GM19099 (cell line): ENCODE measurements around the gene INMT.

Experiments used
- POLR2A ChIP-seq: IDR thresholded peaks from 3 replicates; pipeline ENCODE4 v1.6.1; 2011; ENCODE audit warnings: low read depth; ENCODE audit not compliant: insufficient read length; ENCODE audit errors: extremely low read depth

The INMT gene

DNA sequence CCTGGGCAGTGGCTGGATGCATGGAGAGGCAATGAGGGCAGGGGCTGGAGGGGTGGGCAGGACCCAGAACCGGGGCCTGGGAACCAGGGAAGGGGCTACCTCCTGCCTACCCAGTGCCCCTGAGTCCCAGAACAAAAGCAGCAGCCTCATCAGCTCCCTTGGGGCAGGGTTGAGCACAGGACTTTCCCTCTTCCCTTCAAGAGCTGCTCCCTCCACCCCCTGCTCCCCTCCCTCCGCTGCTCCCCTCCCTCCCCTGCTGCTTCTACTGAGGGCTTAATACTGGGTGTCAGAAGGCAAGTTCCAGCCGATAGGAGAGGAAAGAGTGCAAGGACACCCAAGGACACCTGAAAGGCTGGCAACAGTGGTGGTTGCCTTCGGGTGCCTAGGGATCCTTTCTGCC, 28.2 kb upstream of the INMT start:
- no peak for TF ChIP-seq POLR2A

- TF ChIP-seq POLR2A: no peak
Measured at GRCh38 chr7:30726296-30727006, 25.5 kb upstream of the INMT start.

- no peak for TF ChIP-seq POLR2A
Measured at GRCh38 chr7:30727061-30727945, 24.6 kb upstream of the INMT start.

DNA sequence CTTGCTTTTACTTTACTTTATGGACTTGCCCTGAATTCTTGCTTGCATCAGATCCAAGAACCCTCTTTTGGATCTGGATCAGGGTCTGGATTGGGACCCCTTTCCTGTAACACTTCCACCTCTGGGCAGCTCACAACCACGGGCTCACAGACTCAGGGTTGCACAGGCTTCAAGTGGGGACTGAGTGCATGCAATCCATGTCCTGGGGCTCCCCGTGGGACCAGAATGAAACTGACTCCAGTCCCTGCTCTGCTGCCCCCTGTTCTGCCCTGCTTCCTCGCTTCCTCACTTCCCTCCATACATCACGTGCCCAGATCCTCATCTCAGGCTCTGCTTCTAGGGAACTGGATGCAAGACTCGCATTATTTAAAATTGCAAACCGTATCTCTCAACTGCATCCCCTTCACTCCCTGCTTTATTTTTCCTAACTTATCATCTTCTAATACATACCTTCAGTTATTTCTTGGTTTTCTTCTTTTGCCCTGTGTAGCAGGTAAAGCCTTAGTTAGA, 23.3 kb upstream of the INMT start:
- no peak for TF ChIP-seq POLR2A

- TF ChIP-seq POLR2A: no peak
Measured at GRCh38 chr7:30729642-30730041, 22.3 kb upstream of the INMT start.

GRCh38 chr7:30730097-30730496, 21.8 kb upstream of the INMT start:
- TF ChIP-seq POLR2A: no peak

DNA sequence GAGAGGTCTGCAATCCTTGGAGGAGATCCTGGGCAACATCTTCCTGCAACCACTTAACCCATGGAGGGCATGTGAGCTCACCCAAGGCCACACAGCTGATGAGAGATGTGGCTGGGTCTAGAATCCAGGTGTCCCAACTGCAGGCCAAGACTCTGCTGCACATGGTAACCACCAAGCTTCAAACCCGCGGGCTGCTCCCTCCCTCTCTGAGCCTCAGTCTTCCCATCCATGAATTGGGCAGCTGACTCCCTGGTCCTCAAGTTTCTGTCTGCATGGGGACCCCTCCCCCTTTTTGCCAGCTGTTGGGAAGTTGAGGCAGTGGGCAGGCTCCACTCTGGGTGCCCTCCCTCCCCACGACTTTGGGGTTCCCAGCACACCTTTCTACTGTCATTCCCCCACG, 20.9 kb upstream of the INMT start:
- TF ChIP-seq POLR2A: no peak

DNA sequence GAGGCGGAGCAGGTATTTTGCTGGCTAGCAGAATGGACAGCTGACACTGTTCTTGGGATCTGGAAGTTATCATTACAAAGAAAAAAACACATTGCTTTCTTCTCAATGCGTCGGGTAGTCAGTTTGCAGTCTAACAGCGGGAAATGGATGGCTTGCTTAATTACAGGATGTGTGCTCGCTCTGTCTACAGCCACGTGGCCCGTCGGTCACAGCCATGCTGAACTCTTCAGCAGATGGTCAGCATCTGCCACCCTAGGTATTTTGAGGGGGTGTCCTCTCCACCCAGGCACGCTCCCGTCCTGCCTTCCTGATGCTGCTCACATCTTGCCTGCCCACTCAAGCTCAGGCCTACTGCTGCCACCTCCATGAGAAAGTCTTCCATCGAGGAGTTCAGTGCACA, 20.4 kb upstream of the INMT start:
- TF ChIP-seq POLR2A: no peak

DNA sequence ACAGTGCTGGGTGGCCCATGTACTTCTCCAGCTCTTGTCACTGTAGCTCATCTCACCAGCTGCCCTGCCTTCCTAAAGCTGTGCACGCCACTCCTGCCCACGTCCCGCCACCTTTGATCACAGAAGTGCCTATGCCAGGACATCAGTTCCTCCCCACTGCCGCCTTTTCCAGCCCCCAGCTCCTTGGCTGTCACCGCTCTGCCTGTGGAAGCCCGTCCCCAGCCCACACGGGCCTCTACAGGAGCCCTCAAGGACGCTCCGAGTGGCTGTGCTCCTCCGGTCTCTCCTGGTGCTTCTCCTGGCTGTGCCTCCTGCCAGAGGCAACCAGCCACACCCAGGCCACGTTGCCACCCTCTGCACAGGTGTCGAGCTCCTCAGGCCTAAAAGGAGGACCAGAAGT, 19.3 kb upstream of the INMT start:
- no peak for TF ChIP-seq POLR2A

DNA sequence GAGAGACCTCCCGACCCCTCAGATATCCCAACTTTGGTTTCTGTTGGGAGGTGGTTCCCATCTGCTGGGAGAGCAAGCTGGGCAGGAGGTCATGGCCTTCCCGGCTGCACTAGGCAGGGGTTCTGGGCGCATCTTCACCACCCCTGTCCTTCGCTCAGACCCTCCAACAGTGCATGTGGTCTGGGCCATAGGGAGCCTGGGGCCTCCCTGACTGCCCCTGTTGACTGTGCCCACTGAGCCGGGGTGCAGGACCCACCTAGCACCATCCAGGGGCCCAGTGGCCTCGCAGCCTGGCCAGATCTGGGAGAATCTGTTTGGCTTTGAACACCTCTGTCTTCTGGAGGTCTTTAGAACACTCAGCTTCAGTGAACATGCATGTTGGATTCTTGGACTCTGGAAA, 18.7 kb upstream of the INMT start:
- no peak for TF ChIP-seq POLR2A

DNA sequence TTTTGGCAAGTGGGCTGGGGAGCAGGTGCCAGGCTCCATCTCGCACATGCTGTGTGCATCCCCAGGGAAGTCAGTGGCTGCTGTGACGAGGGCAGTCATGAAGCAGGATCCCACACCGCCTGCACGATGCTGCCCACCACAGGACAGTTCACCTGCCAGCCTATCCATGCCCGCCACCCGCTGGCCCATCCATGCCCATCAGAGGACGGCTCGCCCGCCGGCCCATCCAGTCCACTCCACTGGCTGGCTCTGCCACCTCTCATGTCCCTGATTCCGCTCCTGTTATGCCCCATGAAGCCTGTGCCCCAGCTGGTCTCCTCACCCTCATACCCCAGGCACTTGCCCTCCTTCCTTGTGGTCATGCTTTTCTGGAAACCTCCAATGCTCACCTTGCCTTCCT, 18.2 kb upstream of the INMT start:
- TF ChIP-seq POLR2A: no peak

DNA sequence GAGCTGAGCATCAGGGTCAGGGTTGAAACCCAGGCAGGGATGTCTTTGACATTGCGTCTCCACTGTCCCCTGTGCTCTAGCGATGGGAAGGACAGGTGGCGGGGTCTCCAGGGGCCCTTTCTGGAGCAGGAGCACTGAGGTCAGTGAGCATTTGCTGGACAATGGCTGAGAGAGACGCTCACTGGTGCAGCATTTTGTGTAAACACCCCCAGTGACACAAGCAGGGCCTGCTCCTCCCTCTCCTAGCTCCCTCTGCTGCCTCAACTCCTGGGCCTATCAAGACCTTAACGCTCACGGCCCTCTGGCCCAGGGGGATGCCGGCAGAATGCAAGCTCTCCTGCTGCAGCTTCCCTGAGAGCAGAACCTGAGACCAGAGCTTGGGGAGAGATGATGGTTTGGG, 17.4 kb upstream of the INMT start:
- TF ChIP-seq POLR2A: no peak

- TF ChIP-seq POLR2A: no peak
Measured at GRCh38 chr7:30735631-30736030, 16.3 kb upstream of the INMT start.

GRCh38 chr7:30736291-30736690, 15.6 kb upstream of the INMT start:
- TF ChIP-seq POLR2A: no peak

- no peak for TF ChIP-seq POLR2A
Measured at GRCh38 chr7:30738026-30738915, 13.7 kb upstream of the INMT start.

GRCh38 chr7:30739691-30740090, 12.2 kb upstream of the INMT start:
- TF ChIP-seq POLR2A: no peak
